Sigmoid colon (tissue), 4 donors: ENCODE data around the gene PDCD7.

Experiments
- EP300 ChIP-seq, 4 donors: sonication (generic); formaldehyde crosslinking; IDR thresholded peaks; one replicate each; pipeline ENCODE4 v1.6.1; 2017; ENCODE audit warnings: antibody characterized with exemption in 4 of 4
- POLR2A ChIP-seq, 2 donors: fragments of 450-650 bp; IDR thresholded peaks; one replicate each; pipeline ENCODE4 v1.6.1; 2016; ENCODE audit warnings: antibody characterized with exemption in 2 of 2, mild to moderate bottlenecking in 2 of 2, moderate library complexity in 2 of 2
- POLR2AphosphoS5 ChIP-seq, 4 donors: sonication (generic); formaldehyde crosslinking; IDR thresholded peaks; one replicate each; pipeline ENCODE4 v1.6.1; 2017; ENCODE audit warnings: antibody characterized with exemption in 4 of 4
- TF ChIP-seq, protein P1 (sequence below), 4 experiments: fragments of 450-650 bp in 3 of 4; fragments of 200-600 bp in 1 of 4; IDR thresholded peaks; one replicate each; pipeline ENCODE4 v1.5.1; 2016 to 2019; ENCODE audit warnings: antibody characterized with exemption in 4 of 4, mild to moderate bottlenecking in 3 of 4, moderate library complexity in 2 of 4

DNA sequence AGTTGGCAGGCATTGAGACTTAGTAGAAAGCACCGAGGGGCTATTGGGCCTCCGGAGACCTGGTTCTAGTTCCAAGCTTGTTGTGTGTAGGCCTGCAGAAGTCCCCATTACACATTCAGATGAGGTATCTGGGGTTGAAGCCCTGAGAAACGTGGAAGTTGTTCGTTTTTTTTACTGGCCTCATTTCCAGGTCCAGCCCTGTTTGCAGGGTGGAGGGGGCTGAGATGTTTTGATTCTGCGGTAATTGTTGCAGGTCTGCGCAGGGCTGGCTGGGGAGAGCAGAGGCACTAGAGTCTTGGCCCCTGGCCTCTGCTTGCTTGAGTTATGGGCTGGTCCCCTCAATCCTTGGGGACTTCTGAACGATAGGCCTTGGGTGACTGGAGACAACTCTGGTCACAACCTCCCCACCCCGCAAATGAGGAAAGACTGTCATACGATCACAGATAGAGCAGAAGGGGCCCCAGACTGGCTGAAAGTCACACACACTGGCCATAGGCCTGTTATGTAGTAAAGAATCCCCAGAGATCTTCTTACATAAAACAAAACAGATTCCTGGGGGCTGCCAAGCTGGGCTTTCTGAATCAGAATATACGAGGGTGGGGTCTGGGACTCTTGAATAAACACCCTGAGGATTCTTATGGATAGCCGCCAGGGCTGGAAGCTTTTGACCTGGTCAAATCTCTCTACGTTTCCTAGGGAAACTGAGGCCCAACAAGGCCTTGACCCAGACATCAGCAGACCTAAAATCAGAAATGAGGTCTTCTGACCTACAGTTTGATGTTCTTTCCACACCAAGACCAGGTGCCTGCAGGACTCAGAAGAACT, 41.5 kb downstream of the PDCD7 start:
- TF ChIP-seq, protein P1, sequence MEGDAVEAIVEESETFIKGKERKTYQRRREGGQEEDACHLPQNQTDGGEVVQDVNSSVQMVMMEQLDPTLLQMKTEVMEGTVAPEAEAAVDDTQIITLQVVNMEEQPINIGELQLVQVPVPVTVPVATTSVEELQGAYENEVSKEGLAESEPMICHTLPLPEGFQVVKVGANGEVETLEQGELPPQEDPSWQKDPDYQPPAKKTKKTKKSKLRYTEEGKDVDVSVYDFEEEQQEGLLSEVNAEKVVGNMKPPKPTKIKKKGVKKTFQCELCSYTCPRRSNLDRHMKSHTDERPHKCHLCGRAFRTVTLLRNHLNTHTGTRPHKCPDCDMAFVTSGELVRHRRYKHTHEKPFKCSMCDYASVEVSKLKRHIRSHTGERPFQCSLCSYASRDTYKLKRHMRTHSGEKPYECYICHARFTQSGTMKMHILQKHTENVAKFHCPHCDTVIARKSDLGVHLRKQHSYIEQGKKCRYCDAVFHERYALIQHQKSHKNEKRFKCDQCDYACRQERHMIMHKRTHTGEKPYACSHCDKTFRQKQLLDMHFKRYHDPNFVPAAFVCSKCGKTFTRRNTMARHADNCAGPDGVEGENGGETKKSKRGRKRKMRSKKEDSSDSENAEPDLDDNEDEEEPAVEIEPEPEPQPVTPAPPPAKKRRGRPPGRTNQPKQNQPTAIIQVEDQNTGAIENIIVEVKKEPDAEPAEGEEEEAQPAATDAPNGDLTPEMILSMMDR (IDR thresholded peaks at IDR 0.05) = no peak
- TF ChIP-seq POLR2AphosphoS5 (IDR thresholded peaks at IDR 0.05) = no peak
- TF ChIP-seq POLR2A (IDR thresholded peaks at IDR 0.05) = no peak
- no peak for TF ChIP-seq EP300 (IDR thresholded peaks at IDR 0.05)
